Liver (tissue), 9 donors: ENCODE measurements around the gene FEM1B. TPM values are rescaled to one million over a fixed set of nuclear protein-coding genes. Genes with fewer than 3 reads are reported as not detected.

Experiments
- DNase-seq: peaks from one replicate; pipeline ENCODE4 v3.0.0-alpha.2; 2017; ENCODE audit warnings: low spot score
- H3K27ac ChIP-seq, 2 donors: one replicate each; pipeline ENCODE4 v1.7.0; 2013; ENCODE audit warnings: inconsistent platforms in 2 of 2, low read length in 2 of 2, control low read depth in 1 of 2, low read depth in 1 of 2, mild to moderate bottlenecking in 1 of 2
- H3K27me3 ChIP-seq, 4 donors: one replicate each; pipeline versions ENCODE4 v1.6.1 to v1.7.0; 2013; ENCODE audit warnings: low read length in 3 of 4, inconsistent platforms in 1 of 4, mild to moderate bottlenecking in 1 of 4, moderate library complexity in 1 of 4; ENCODE audit not compliant: control insufficient read depth in 4 of 4, insufficient read depth in 4 of 4
- H3K36me3 ChIP-seq, 4 donors: one replicate each; pipeline versions ENCODE4 v1.6.1 to v1.7.0; 2013; ENCODE audit warnings: low read length in 3 of 4, mild to moderate bottlenecking in 3 of 4, low read depth in 1 of 4, moderate library complexity in 1 of 4; ENCODE audit not compliant: control insufficient read depth in 4 of 4, insufficient read depth in 3 of 4
- H3K4me1 ChIP-seq, 4 donors: one replicate each; pipeline versions ENCODE4 v1.6.1 to v1.7.0; 2013; ENCODE audit warnings: low read length in 3 of 4, mild to moderate bottlenecking in 3 of 4, moderate library complexity in 1 of 4; ENCODE audit not compliant: control insufficient read depth in 4 of 4, insufficient read depth in 4 of 4
- H3K4me3 ChIP-seq, 3 donors: one replicate each; pipeline versions ENCODE4 v1.6.1 to v1.7.0; 2013; ENCODE audit warnings: low read length in 3 of 3, control low read depth in 1 of 3, low read depth in 1 of 3, mild to moderate bottlenecking in 1 of 3
- H3K9ac ChIP-seq, 2 donors: one replicate each; pipeline ENCODE4 v1.7.0; 2013; ENCODE audit warnings: low read length in 2 of 2, mild to moderate bottlenecking in 2 of 2, moderate library complexity in 2 of 2, control low read depth in 1 of 2, low read depth in 1 of 2
- H3K9me3 ChIP-seq, 4 donors: one replicate each; pipeline versions ENCODE4 v1.6.1 to v1.7.0; 2013; ENCODE audit warnings: low read length in 3 of 4; ENCODE audit not compliant: control insufficient read depth in 4 of 4
- EGR1 ChIP-seq, 2 donors: IDR thresholded peaks; 2 replicates each; pipeline ENCODE4 v1.6.1; 2016 to 2018; ENCODE audit warnings: antibody characterized with exemption in 2 of 2, low read depth in 2 of 2
- FOXA1 ChIP-seq: IDR thresholded peaks from 2 replicates; pipeline ENCODE4 v1.6.1; 2016; ENCODE audit warnings: antibody characterized with exemption
- FOXA2 ChIP-seq: IDR thresholded peaks from 2 replicates; pipeline ENCODE4 v1.6.1; 2016; ENCODE audit warnings: antibody characterized with exemption
- GABPA ChIP-seq, 2 donors: IDR thresholded peaks in 1 of 2; conservative IDR thresholded peaks in 1 of 2; 2 replicates each; pipeline ENCODE4 v1.6.1; 2016; ENCODE audit warnings: antibody characterized with exemption in 2 of 2, mild to moderate bottlenecking in 1 of 2, moderate library complexity in 1 of 2
- HNF4A ChIP-seq, 2 donors: conservative IDR thresholded peaks; 2 replicates each; pipeline ENCODE4 v1.6.1; 2016; ENCODE audit warnings: antibody characterized with exemption in 2 of 2, mild to moderate bottlenecking in 2 of 2
- HNF4G ChIP-seq: IDR thresholded peaks from 2 replicates; pipeline ENCODE4 v1.6.1; 2016; ENCODE audit warnings: antibody characterized with exemption
- JUND ChIP-seq, 2 donors: IDR thresholded peaks; 2 replicates each; pipeline ENCODE4 v1.6.1; 2016; ENCODE audit warnings: antibody characterized with exemption in 2 of 2
- NR2F2 ChIP-seq: IDR thresholded peaks from 2 replicates; pipeline ENCODE4 v1.6.1; 2016; ENCODE audit warnings: antibody characterized with exemption
- RAD21 ChIP-seq, 2 donors: IDR thresholded peaks; 2 replicates each; pipeline ENCODE4 v1.6.1; 2016; ENCODE audit warnings: antibody characterized with exemption in 2 of 2, mild to moderate bottlenecking in 2 of 2
- RXRA ChIP-seq, 2 donors: IDR thresholded peaks; 2 replicates each; pipeline ENCODE4 v1.6.1; 2017 to 2018; ENCODE audit warnings: antibody characterized with exemption in 2 of 2, mild to moderate bottlenecking in 1 of 2
- SP1 ChIP-seq: IDR thresholded peaks from 2 replicates; pipeline ENCODE4 v1.6.1; 2018; ENCODE audit warnings: antibody characterized with exemption, mild to moderate bottlenecking
- TAF1 ChIP-seq: conservative IDR thresholded peaks from 2 replicates; pipeline ENCODE4 v1.6.1; 2016; ENCODE audit warnings: antibody characterized with exemption, mild to moderate bottlenecking
- YY1 ChIP-seq: IDR thresholded peaks from 2 replicates; pipeline ENCODE4 v1.6.1; 2016; ENCODE audit warnings: antibody characterized with exemption, mild to moderate bottlenecking
- WGBS: extraction: QIAGEN DNeasy Blood & Tissue Kit; methylation state at CpG from one replicate; pipeline ENCODE4 v1.1.7; 2013; 5-methylcytosine and 5-hydroxymethylcytosine counted together
- polyA plus RNA-seq, 2 donors: library from polyadenylated mRNA; stranded (reverse) in 1 of 2; unstranded in 1 of 2; fragments of 200-250 nt in 1 of 2; fragments of >200 nt in 1 of 2; fragmentation: Nextera tagmentation in 1 of 2; extraction: Ambion mirVana in 1 of 2; gene quantifications; one replicate each; pipeline versions ENCODE4 v1.2.1 to v1.2.3, GENCODE V29; 2013 to 2015
- total RNA-seq, 2 donors: library from RNA; depleted of rRNA; stranded (reverse); fragments of >200 nt; gene quantifications; one replicate each; pipeline ENCODE4 v1.2.3, GENCODE V29; 2014
- TF ChIP-seq, protein P1 (sequence below): IDR thresholded peaks from 2 replicates; pipeline ENCODE4 v1.6.1; 2016; ENCODE audit warnings: antibody characterized with exemption
- TF ChIP-seq, protein P2 (sequence below): fragments of 150-350 bp; IDR thresholded peaks from 2 replicates; pipeline ENCODE4 v1.5.1; 2017; ENCODE audit warnings: improper control_type of control experiment, low read depth, low read length; ENCODE audit not compliant: missing input control
- TF ChIP-seq, protein P3 (sequence below): IDR thresholded peaks from 2 replicates; pipeline ENCODE4 v1.6.1; 2016; ENCODE audit warnings: antibody characterized with exemption
- TF ChIP-seq, protein P4 (sequence below): IDR thresholded peaks from 2 replicates; pipeline ENCODE4 v1.6.1; 2016; ENCODE audit warnings: antibody characterized with exemption, mild to moderate bottlenecking
- donor health status: healthy.
- donor health status: healthy.
- donor health status: healthy.
- donor health status: healthy.
- donor health status: healthy.

FEM1B gene
- total and polyA plus RNA-seq, 4 donors: 6.2 to 39.5 (median 17.8) TPM

DNA sequence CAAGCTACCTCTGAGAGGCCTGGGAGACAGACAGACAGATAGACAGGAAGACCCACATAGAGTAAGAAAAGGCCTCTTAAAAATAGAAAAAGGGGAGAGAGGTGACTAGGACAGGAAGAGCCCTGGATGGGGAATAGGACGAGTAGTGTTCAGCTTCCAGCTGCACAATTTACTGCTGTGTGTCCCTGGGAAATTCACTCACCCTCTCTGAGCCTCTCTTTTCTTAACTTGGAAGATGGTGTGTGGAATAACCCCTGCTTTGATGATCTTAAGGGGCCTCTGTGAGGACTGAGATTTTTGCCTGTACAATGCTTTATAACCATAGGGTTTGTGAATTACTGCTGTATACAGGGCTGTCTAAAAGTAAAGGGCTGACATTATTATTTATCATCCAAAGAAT is 37.5 kb downstream of the FEM1B start:
- Histone ChIP-seq H3K9me3 (no peaks in the 10 kb centered on the region), H3K4me1 (peaks cover 4 to 7% (median 5%) of the 10 kb centered on the region in 4 donors), H3K27me3 (no peaks in the 10 kb centered on the region), H3K9ac (no peak overlapping the region), H3K36me3 (no peaks in the 10 kb centered on the region), H3K27ac (no peak overlapping the region), H3K4me3 (no peak overlapping the region)
- no peak for DNase-seq
- TF ChIP-seq SP1 (no peak), RXRA (IDR thresholded peaks at IDR 0.05) (no peak), FOXA2 (no peak), HNF4G (no peak), NR2F2 (no peak)
- WGBS: 88% methylated on average over 1 of the region's 1 CpG

DNA sequence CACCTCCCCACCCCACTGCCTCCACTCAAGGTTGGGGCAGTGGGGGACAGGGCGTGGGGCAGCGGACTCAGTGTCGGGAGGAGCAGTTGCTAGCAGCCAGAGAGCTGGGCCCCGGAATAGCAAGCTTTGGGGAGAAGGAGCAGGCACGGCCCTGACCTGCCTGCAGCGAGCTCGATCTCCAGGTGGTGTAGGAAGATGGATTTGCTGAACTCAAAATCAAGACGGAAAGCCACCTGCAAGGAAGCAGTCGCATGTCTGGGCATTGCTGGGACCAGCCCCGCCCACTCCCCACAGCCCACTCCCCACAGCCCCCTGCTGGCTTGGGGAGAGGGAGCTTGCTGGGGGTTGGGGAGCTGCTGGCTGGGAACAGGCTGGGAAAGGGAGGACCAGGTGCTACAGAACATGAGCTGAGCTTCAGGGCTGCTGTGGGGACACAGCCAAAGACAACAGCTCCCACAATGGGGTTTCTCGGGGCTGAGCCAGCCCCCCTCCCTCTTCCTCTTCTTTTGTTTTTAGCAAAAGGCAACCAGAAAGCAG is 38.0 kb downstream of the FEM1B start:
- TF ChIP-seq JUND (IDR thresholded peaks at IDR 0.05): no peak
- TF ChIP-seq, protein P1, sequence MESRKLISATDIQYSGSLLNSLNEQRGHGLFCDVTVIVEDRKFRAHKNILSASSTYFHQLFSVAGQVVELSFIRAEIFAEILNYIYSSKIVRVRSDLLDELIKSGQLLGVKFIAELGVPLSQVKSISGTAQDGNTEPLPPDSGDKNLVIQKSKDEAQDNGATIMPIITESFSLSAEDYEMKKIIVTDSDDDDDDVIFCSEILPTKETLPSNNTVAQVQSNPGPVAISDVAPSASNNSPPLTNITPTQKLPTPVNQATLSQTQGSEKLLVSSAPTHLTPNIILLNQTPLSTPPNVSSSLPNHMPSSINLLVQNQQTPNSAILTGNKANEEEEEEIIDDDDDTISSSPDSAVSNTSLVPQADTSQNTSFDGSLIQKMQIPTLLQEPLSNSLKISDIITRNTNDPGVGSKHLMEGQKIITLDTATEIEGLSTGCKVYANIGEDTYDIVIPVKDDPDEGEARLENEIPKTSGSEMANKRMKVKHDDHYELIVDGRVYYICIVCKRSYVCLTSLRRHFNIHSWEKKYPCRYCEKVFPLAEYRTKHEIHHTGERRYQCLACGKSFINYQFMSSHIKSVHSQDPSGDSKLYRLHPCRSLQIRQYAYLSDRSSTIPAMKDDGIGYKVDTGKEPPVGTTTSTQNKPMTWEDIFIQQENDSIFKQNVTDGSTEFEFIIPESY: no peak
- no peak for TF ChIP-seq TAF1
- TF ChIP-seq HNF4A (conservative IDR thresholded peaks at IDR 0.05): no peak
- TF ChIP-seq GABPA (IDR thresholded peaks at IDR 0.05 in 1 of 2, conservative IDR thresholded peaks at IDR 0.05 in 1 of 2): no peak
- TF ChIP-seq RAD21 (IDR thresholded peaks at IDR 0.05): no peak
- WGBS: 88% methylated on average over 11 of the region's 11 CpGs
- no peak overlapping the region for H3K4me3 ChIP-seq
- no peaks in the 10 kb centered on the region for H3K27me3 ChIP-seq
- no peak overlapping the region for H3K27ac ChIP-seq
- DNase-seq: no peak
- H3K36me3 ChIP-seq: no peaks in the 10 kb centered on the region
- no peak overlapping the region for H3K9ac ChIP-seq
- H3K4me1 ChIP-seq: peaks cover 0 to 2% (median under 1%) of the 10 kb centered on the region in 4 donors
- no peaks in the 10 kb centered on the region for H3K9me3 ChIP-seq

DNA sequence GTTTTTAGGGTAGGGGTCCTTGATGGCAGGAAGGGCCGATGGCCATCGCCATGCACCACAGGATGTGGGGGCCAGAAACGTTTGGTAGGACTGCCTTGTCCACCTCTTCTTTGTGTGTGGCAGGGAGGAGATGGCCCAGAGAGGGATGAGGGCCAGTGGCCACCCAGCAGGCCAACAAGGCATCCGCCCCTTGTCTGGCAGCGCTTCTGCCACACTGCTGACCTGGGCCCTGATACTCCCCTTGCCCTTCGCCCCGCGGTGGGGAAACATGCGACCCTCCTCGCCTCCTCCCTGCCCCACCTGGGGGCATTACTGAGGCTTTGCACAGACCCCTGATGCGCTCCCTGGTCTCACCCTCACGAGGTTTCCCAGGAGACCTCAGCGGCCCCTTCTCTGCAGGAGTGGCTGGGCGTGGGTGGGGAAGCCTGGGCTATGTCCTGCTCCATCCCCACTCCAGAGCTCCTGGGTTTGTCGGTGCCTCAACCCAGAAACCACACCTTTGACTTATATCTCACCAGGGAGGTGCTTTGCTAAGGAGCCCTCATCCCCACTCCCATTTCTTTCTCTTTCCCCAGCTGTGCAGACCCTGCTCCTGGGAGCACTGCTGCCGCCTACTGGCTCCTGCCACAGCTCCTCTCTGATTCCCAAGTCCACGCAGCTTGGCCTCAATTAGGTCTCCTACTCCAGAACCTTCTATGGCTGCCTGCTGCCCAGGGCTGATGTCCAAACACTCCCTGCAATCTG is 38.7 kb downstream of the FEM1B start:
- no peaks in the 10 kb centered on the region for H3K4me1 ChIP-seq
- 78% methylated on average over 17 of the region's 17 CpGs for WGBS
- H3K27me3 ChIP-seq: no peaks in the 10 kb centered on the region
- H3K9me3 ChIP-seq: no peaks in the 10 kb centered on the region
- H3K9ac ChIP-seq: no peak overlapping the region
- no peaks in the 10 kb centered on the region for H3K36me3 ChIP-seq
- H3K27ac ChIP-seq: no peak overlapping the region
- H3K4me3 ChIP-seq: no peak overlapping the region
- DNase-seq: no peak
- TF ChIP-seq GABPA (IDR thresholded peaks at IDR 0.05 in 1 of 2, conservative IDR thresholded peaks at IDR 0.05 in 1 of 2) (no peak), EGR1 (IDR thresholded peaks at IDR 0.05; ENCODE audit: low read depth in 2 of 2) (no peak), RXRA (IDR thresholded peaks at IDR 0.05) (no peak), TAF1 (no peak), FOXA1 (no peak), HNF4A (conservative IDR thresholded peaks at IDR 0.05) (no peak), HNF4G (no peak), RAD21 (IDR thresholded peaks at IDR 0.05) (no peak), NR2F2 (no peak), JUND (IDR thresholded peaks at IDR 0.05) (no peak), YY1 (no peak), FOXA2 (no peak), SP1 (no peak)
- TF ChIP-seq, protein P2, sequence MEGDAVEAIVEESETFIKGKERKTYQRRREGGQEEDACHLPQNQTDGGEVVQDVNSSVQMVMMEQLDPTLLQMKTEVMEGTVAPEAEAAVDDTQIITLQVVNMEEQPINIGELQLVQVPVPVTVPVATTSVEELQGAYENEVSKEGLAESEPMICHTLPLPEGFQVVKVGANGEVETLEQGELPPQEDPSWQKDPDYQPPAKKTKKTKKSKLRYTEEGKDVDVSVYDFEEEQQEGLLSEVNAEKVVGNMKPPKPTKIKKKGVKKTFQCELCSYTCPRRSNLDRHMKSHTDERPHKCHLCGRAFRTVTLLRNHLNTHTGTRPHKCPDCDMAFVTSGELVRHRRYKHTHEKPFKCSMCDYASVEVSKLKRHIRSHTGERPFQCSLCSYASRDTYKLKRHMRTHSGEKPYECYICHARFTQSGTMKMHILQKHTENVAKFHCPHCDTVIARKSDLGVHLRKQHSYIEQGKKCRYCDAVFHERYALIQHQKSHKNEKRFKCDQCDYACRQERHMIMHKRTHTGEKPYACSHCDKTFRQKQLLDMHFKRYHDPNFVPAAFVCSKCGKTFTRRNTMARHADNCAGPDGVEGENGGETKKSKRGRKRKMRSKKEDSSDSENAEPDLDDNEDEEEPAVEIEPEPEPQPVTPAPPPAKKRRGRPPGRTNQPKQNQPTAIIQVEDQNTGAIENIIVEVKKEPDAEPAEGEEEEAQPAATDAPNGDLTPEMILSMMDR: no peak
- TF ChIP-seq, protein P1: no peak
- TF ChIP-seq, protein P3, sequence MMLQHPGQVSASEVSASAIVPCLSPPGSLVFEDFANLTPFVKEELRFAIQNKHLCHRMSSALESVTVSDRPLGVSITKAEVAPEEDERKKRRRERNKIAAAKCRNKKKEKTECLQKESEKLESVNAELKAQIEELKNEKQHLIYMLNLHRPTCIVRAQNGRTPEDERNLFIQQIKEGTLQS: no peak
- TF ChIP-seq, protein P4, sequence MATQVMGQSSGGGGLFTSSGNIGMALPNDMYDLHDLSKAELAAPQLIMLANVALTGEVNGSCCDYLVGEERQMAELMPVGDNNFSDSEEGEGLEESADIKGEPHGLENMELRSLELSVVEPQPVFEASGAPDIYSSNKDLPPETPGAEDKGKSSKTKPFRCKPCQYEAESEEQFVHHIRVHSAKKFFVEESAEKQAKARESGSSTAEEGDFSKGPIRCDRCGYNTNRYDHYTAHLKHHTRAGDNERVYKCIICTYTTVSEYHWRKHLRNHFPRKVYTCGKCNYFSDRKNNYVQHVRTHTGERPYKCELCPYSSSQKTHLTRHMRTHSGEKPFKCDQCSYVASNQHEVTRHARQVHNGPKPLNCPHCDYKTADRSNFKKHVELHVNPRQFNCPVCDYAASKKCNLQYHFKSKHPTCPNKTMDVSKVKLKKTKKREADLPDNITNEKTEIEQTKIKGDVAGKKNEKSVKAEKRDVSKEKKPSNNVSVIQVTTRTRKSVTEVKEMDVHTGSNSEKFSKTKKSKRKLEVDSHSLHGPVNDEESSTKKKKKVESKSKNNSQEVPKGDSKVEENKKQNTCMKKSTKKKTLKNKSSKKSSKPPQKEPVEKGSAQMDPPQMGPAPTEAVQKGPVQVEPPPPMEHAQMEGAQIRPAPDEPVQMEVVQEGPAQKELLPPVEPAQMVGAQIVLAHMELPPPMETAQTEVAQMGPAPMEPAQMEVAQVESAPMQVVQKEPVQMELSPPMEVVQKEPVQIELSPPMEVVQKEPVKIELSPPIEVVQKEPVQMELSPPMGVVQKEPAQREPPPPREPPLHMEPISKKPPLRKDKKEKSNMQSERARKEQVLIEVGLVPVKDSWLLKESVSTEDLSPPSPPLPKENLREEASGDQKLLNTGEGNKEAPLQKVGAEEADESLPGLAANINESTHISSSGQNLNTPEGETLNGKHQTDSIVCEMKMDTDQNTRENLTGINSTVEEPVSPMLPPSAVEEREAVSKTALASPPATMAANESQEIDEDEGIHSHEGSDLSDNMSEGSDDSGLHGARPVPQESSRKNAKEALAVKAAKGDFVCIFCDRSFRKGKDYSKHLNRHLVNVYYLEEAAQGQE: no peak
